Kidney epithelial cell (primary cell): ENCODE data around the gene PLA2G4E. TPM values are rescaled to one million over a fixed set of nuclear protein-coding genes. Genes with fewer than 3 reads are reported as not detected.
A peak's percentile ranks its signal among the peaks of the same experiment; 100 is the strongest.

ENCODE experiments used
- DNase-seq: peaks from one replicate; pipeline ENCODE4 v3.0.0-alpha.2; 2010; ENCODE audit warnings: low read depth
- H3K27me3 ChIP-seq: 2 replicates; pipeline ENCODE4 v1.6.0; 2011; ENCODE audit warnings: low read length; ENCODE audit not compliant: control insufficient read depth, insufficient read depth
- H3K36me3 ChIP-seq: 2 replicates; pipeline ENCODE4 v1.5.1; 2011; ENCODE audit warnings: low read length; ENCODE audit not compliant: control insufficient read depth, insufficient read depth
- H3K4me3 ChIP-seq: 2 replicates; pipeline ENCODE4 v1.5.1; 2011; ENCODE audit warnings: low read depth, mild to moderate bottlenecking, control low read depth, low read length
- CTCF ChIP-seq: IDR thresholded peaks from 2 replicates; pipeline ENCODE4 v1.5.1; 2011; ENCODE audit warnings: mild to moderate bottlenecking, moderate library complexity, low read length, control low read depth, inconsistent platforms; ENCODE audit not compliant: insufficient read depth, poor library complexity, severe bottlenecking
- total RNA-seq: library from RNA; depleted of rRNA; stranded (reverse); fragments of >200 nt; gene quantifications from 2 replicates; pipeline ENCODE4 v1.2.3, GENCODE V29; 2015

Gene PLA2G4E
- total RNA-seq, 1 donor from 2014 or later = not detected

- peak; percentile 96 for DNase-seq
- H3K4me3 ChIP-seq = peak within 1 kb of the TSS; percentile 97
- no peaks in the 10 kb centered on the region for H3K36me3 ChIP-seq
- TF ChIP-seq CTCF = peak; percentile 41
- H3K27me3 ChIP-seq = no peaks in the 10 kb centered on the region
Observed at GRCh38 chr15:41972253-41973242, 48.3 kb downstream of the PLA2G4E start, which contains the start of gene EHD4. Gene EHD4 (minus strand): TSS chr15:41972557. CDS start chr15:41972494, 63 bp downstream.

- H3K27me3 ChIP-seq = no peaks in the 10 kb centered on the region
- no peaks in the 10 kb centered on the region for H3K36me3 ChIP-seq
- H3K4me3 ChIP-seq = peak overlapping the region; percentile 97
- TF ChIP-seq CTCF = no peak
- DNase-seq = no peak
Observed at GRCh38 chr15:41971895-41972252, 49.0 kb downstream of the PLA2G4E start.

GRCh38 chr15:41971089-41971894 lies 49.5 kb downstream of the PLA2G4E start:
- H3K36me3 ChIP-seq = no peaks in the 10 kb centered on the region
- peak overlapping the region; percentile 97 for H3K4me3 ChIP-seq
- DNase-seq = no peak
- TF ChIP-seq CTCF = no peak
- H3K27me3 ChIP-seq = no peaks in the 10 kb centered on the region

GRCh38 chr15:41970456-41970855 lies 50.4 kb downstream of the PLA2G4E start:
- DNase-seq = no peak
- Histone ChIP-seq H3K36me3 (no peaks in the 10 kb centered on the region), H3K27me3 (no peaks in the 10 kb centered on the region), H3K4me3 (no peak overlapping the region)
- TF ChIP-seq CTCF = no peak

- DNase-seq = no peak
Observed at GRCh38 chr15:41969851-41970431, 50.9 kb downstream of the PLA2G4E start.

More at GRCh38 chr15:41969851-41970431, 50.9 kb downstream of the PLA2G4E start:
- no peak overlapping the region for H3K4me3 ChIP-seq
- no peaks in the 10 kb centered on the region for H3K36me3 ChIP-seq
- H3K27me3 ChIP-seq = no peaks in the 10 kb centered on the region
- no peak for TF ChIP-seq CTCF
